SH-SY5Y (cell line): ENCODE results near the gene SLC25A34.

ENCODE experiments used
- GATA2 ChIP-seq: IDR thresholded peaks from 2 replicates; pipeline ENCODE4 v1.6.1; 2011; ENCODE audit warnings: mild to moderate bottlenecking, low read depth, low read length
- GATA3 ChIP-seq: IDR thresholded peaks from 2 replicates; pipeline ENCODE4 v1.6.1; 2011; ENCODE audit warnings: low read depth, mild to moderate bottlenecking, low read length, moderate library complexity

The SLC25A34 gene

DNA sequence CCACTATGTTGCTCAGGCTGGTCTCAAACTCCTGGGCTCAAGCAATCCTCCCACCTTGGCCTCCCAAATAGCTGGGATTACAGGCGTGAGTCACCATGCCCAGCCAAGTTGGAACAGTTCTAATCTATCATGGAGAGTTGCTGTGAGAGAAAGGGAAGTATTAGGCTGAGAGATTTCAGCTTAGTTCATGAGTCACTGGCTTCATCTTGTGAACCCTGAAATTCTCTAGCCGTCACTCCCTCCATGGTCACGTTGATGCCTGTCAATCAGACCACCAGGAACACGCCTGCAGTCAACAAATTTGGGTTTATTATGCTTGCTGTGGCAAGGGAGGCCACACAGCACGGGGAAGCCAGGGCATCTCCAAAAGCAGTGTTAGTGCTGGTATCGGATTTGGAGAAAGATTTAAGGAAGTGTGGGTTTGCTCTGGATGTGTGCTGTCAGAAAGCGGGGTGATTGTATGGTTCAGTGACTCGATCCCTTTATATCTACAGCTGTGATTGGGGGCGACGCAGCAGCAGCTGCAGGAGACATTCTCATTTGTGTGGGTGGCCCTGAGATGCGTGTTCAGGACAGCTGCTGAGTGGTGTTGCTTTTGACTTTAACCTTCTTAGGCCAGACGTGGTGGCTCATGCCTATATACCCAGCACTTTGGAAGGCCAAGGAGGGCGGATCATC is 52.7 kb downstream of the SLC25A34 start:
- no peak for TF ChIP-seq GATA3
- TF ChIP-seq GATA2: no peak
